Pancreas (tissue), 10 donors: ENCODE measurements around the gene TRNAU1AP. TPM values are rescaled to one million over a fixed set of nuclear protein-coding genes. Genes with fewer than 3 reads are reported as not detected.

Experiments used
- ATAC-seq, 4 donors: fragments of 200-7000 bp; cut with Tn5 transposase; one replicate each; pipeline versions ENCODE4 v1.8.0 to v1.9.1; 2020; ENCODE audit warnings: mild to moderate bottlenecking in 4 of 4, moderate library complexity in 4 of 4
- DNase-seq, 6 donors: peaks; one replicate each; pipeline ENCODE4 v3.0.0-alpha.2; 2020
- FAIRE-seq: peaks from 2 replicates; lab custom pipeline; 2012; peaks lifted over from hg19 to GRCh38; lab: Jason Lieb, UNC
- H3K27ac ChIP-seq, 4 donors: fragments of 200-600 bp; sonication (generic); 1 replicate in 3 of 4; 2 replicates in 1 of 4; pipeline versions ENCODE4 v1.5.0 to v1.8.0; 2020
- H3K27me3 ChIP-seq, 4 donors: fragments of 200-600 bp; one replicate each; pipeline ENCODE4 v1.8.0; 2021
- H3K36me3 ChIP-seq, 3 donors: fragments of 200-600 bp; sonication (generic) in 1 of 3; one replicate each; pipeline versions ENCODE4 v1.5.0 to v1.8.0; 2020 to 2021
- H3K4me1 ChIP-seq, 3 donors: fragments of 200-600 bp; one replicate each; pipeline ENCODE4 v1.8.0; 2021
- H3K4me3 ChIP-seq, 4 donors: fragments of 200-600 bp; sonication (generic) in 2 of 4; one replicate each; pipeline versions ENCODE4 v1.5.0 to v1.8.0; 2020 to 2021
- H3K9me3 ChIP-seq, 4 donors: fragments of 200-600 bp; one replicate each; pipeline ENCODE4 v1.8.0; 2021
- CTCF ChIP-seq, 4 donors: fragments of 200-600 bp; sonication (generic) in 3 of 4; IDR thresholded peaks; one replicate each; pipeline versions ENCODE4 v1.5.0 to v1.8.0; 2021; ENCODE audit warnings: antibody characterized with exemption in 4 of 4
- WGBS, 2 donors: extraction: QIAGEN DNeasy Blood & Tissue Kit; methylation state at CpG; one replicate each; pipeline ENCODE4 v1.1.7; 2013; 5-methylcytosine and 5-hydroxymethylcytosine counted together
- intact Hi-C, 3 donors: fragments of 100-400 bp; cut with DNase I; formaldehyde crosslinking; loops; one replicate each; pipeline versions ENCODE4 v1.11.1 to v1.14.2; 2022
- polyA plus RNA-seq, 2 donors: library from polyadenylated mRNA; stranded (reverse); fragments of 200-250 nt; gene quantifications; one replicate each; pipeline ENCODE4 v1.2.3, GENCODE V29; 2013
- total RNA-seq, 6 donors: library from RNA; stranded (reverse); fragmentation: NEBNext Ultra II Directional in 4 of 6; extraction: Animal tissue kit (Norgen Biotek cat#: 25700) in 4 of 6; gene quantifications; one replicate each; pipeline versions ENCODE4 v1.2.1 to v1.2.4, GENCODE V29; 2021 to 2023
- donor health status: healthy with polysubstance abuse.
- donor health status: DM: no; HTN: no; CAD: no; lungs with moderate emphysema.
- donor health status: DM: no; HTN: no; CAD: no.
- donor health status: control.
- donor health status: control.
- donor health status: Bipolar disorder and iron deficiency.
- donor health status: DM: yes; HTN: yes; CAD: no.
- donor health status: DM: no; HTN: no; CAD: no.
- donor health status: DM: no; HTN: no; CAD: no.
- donor health status: DM: yes; HTN: yes; CAD: no.

TRNAU1AP gene
- total and polyA plus RNA-seq, 8 donors: 5.5 to 17.8 (median 10.5) TPM

- DNase-seq (no peak), ATAC-seq (no peak), FAIRE-seq (no peak)
- 89 to 94% methylated on average over 4 of the region's 4 CpGs for WGBS, 2 donors
- no peak overlapping the region for H3K4me3 ChIP-seq
- TF ChIP-seq CTCF (IDR thresholded peaks at IDR 0.05): no peak
- no peaks in the 10 kb centered on the region for H3K9me3 ChIP-seq
- no peak overlapping the region for H3K27ac ChIP-seq
- no peaks in the 10 kb centered on the region for H3K4me1 ChIP-seq
- H3K27me3 ChIP-seq: no peaks in the 10 kb centered on the region
- no peaks in the 10 kb centered on the region for H3K36me3 ChIP-seq
- intact Hi-C loops: no loop called here
Observed at GRCh38 chr1:28545246-28545628, 7.6 kb upstream of the TRNAU1AP start.

GRCh38 chr1:28548318-28548717 is 4.6 kb upstream of the TRNAU1AP start:
- no peak for TF ChIP-seq CTCF (IDR thresholded peaks at IDR 0.05)
- no peak overlapping the region for H3K27ac ChIP-seq
- FAIRE-seq (no peak), DNase-seq (no peak), ATAC-seq (no peak)
- 53 to 62% methylated on average over 3 of the region's 3 CpGs for WGBS, 2 donors
- H3K9me3 ChIP-seq: no peaks in the 10 kb centered on the region
- no peaks in the 10 kb centered on the region for H3K27me3 ChIP-seq
- no peaks in the 10 kb centered on the region for H3K4me1 ChIP-seq
- intact Hi-C loops: no loop called here
- H3K4me3 ChIP-seq: no peak overlapping the region
- no peaks in the 10 kb centered on the region for H3K36me3 ChIP-seq

- DNase-seq: no peak
- Histone ChIP-seq H3K27ac (no peak overlapping the region), H3K27me3 (no peaks in the 10 kb centered on the region), H3K36me3 (no peaks in the 10 kb centered on the region), H3K9me3 (no peaks in the 10 kb centered on the region), H3K4me1 (peaks cover 0 to 3% (median 0%) of the 10 kb centered on the region in 3 donors), H3K4me3 (no peak overlapping the region)
- ATAC-seq: no peak
- no peak for TF ChIP-seq CTCF (IDR thresholded peaks at IDR 0.05)
- intact Hi-C loops: no loop called here
- 86 to 91% methylated on average over 6 of the region's 6 CpGs for WGBS, 2 donors
- FAIRE-seq: no peak
Observed at GRCh38 chr1:28551381-28551780, 1.5 kb upstream of the TRNAU1AP start.

- Histone ChIP-seq H3K4me1 (no peaks in the 10 kb centered on the region), H3K27me3 (no peaks in the 10 kb centered on the region), H3K9me3 (no peaks in the 10 kb centered on the region), H3K4me3 (no peak overlapping the region), H3K27ac (no peak overlapping the region), H3K36me3 (peaks cover 0 to 64% (median 18%) of the 10 kb centered on the region in 3 donors)
- no peak for FAIRE-seq
- TF ChIP-seq CTCF (IDR thresholded peaks at IDR 0.05): no peak
- intact Hi-C loops: no loop called here
- 92 to 93% methylated on average over 3 of the region's 3 CpGs for WGBS, 2 donors
- no peak for ATAC-seq
- no peak for DNase-seq
Observed at GRCh38 chr1:28560886-28561285, 8.0 kb downstream of the TRNAU1AP start.

GRCh38 chr1:28564310-28564709 is 11.4 kb downstream of the TRNAU1AP start:
- H3K27me3 ChIP-seq: no peaks in the 10 kb centered on the region
- ATAC-seq (no peak), FAIRE-seq (no peak), DNase-seq (no peak)
- TF ChIP-seq CTCF (IDR thresholded peaks at IDR 0.05): no peak
- no peaks in the 10 kb centered on the region for H3K4me1 ChIP-seq
- intact Hi-C loops: no loop called here
- H3K9me3 ChIP-seq: no peaks in the 10 kb centered on the region
- H3K36me3 ChIP-seq: peaks cover 0 to 81% (median 21%) of the 10 kb centered on the region in 3 donors
- no peak overlapping the region for H3K27ac ChIP-seq
- H3K4me3 ChIP-seq: no peak overlapping the region
